GM20431 (cell line): Measurements from ENCODE around the gene FOSL1.

Source experiments
- in situ Hi-C: fragments of 300-500 bp; cut with MseI, MboI; formaldehyde crosslinking; loops from one replicate; pipeline ENCODE4 v1.15.0; 2020; ENCODE audit warnings: low sequenced_read_pairs; ENCODE audit not compliant: unreplicated experiment

Gene FOSL1

GRCh38 chr11:65920372-65920802, 20.2 kb upstream of the FOSL1 start:
- in situ Hi-C loops, result no loop called here

DNA sequence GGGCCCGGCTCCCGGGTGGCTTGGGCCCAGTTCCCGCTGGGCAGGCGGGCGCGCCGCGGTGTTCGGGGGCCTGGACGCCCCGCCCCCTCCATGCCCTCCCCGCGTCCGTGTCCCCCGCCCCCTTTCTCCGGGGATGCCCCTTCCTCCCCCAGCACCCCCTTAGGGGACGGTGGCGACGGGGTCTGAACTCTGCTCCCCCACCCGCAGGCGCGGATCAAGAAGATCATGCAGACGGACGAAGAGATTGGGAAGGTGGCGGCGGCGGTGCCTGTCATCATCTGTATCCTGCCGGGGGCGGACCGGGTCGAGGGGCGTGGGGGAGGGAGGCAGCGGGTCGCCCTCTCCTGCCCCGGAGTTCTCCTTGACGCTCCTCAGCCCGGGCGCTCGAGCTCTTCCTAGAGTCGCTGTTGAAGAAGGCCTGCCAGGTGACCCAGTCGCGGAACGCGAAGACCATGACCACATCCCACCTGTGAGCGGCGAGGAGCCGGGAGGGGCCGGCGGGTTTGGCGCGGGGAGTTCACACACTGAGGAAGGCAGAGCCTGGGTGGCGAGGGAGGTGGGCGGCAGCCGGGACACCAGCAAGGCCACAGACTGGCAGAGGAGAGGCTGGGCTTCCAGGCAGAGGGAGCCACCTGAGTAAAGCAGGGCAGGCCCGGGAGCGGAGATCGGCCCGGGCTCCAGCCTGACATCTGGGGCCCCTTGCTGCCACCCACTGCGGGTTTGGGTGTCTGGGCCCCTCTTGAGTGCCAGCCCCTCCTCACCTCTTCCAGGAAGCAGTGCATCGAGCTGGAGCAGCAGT, 19.6 kb upstream of the FOSL1 start:
- in situ Hi-C loops, result no loop called here

DNA sequence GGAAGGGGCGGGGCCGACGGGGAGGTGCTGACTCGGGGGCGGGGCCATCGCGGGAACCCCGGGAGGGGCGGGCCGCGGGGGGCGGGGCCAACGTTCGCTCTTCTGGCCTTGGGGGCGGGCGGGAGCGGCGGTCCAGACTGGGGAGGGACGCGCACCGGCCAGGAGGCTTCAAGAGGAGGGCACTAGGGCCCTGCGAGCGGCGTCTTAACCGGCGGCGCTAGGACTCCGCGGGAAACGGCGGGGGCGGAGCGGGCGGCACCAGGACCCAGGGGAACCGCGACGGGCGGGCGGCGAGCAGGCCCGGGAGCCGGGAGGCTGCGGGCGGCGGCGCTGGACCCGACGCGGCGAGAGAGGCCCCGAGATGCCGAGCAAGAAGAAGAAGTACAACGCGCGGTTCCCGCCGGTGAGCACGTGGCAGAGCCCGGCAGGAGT, 19.0 kb upstream of the FOSL1 start, which contains the start of gene DRAP1:
TSS of gene DRAP1 (plus strand) at position 286 of the 432 bp plus-strand sequence. CDS start at position 362, 76 bp downstream.
- in situ Hi-C loops, result no loop called here

- in situ Hi-C loops, result no loop called here
These were observed 18.3 kb upstream of the FOSL1 start, which contains the start of gene C11orf68 for GRCh38 chr11:65918211-65919140. Gene C11orf68, minus strand, starts transcription at chr11:65919062. Its CDS starts 31 bp downstream, at chr11:65919031.

DNA sequence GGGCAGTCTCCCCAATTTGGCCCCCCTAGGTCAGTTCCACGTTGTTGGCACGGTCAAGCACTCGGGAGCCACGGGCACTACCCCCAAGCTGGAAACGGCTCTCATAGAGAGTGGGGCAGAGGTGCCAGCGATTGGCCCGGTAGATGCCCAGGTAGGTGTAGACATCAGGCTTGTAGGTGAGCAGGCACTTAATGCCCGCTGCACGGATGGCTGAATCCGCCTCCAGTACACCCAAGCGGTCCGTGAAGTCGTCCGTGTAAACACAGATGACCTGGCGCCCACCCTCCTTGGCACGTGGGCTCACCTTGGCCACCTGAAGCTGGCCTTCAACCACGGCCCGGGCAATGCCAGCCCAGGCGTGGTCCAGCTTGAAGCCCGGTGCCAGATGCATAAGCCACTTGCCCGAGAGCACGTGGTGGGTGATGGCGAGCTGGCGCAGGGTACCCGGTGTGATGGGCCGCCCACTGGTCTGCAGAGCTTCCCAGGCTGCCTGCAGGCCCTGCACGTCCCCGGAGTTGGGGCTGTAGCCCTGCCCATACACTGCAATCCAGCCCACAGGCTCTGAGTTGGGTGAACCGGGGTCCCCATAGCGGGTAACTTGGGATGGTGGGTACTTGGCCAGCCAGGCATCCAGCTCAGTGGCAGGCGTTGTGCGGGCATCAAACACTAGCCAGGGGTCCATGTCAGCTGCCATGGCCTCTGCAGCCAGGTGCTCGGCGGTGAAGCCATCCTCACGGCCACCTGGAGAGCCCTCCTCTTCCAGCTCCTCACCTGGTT, 17.4 kb upstream of the FOSL1 start:
- in situ Hi-C loops, result no loop called here

DNA sequence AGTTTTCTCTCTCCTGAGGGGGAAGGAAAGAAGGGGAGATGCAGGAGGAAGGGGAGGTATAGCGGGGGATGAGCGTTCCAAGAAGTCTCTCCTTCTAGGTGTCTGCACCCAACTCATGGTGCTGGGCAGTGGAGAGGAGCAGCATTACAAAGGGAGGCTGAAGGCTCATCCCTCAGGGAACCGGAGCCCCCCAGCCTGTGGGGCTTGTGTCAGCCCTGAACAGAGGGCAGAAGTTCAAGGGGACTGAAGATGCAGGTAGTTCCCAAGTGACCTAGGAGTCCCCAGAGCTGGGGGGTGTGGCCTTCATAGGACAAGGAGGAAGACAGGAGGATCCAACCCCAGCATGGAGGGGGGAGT, 16.9 kb upstream of the FOSL1 start:
- in situ Hi-C loops, result no loop called here

- in situ Hi-C loops, result no loop called here
These were observed 16.2 kb upstream of the FOSL1 start for GRCh38 chr11:65916391-65916790.

DNA sequence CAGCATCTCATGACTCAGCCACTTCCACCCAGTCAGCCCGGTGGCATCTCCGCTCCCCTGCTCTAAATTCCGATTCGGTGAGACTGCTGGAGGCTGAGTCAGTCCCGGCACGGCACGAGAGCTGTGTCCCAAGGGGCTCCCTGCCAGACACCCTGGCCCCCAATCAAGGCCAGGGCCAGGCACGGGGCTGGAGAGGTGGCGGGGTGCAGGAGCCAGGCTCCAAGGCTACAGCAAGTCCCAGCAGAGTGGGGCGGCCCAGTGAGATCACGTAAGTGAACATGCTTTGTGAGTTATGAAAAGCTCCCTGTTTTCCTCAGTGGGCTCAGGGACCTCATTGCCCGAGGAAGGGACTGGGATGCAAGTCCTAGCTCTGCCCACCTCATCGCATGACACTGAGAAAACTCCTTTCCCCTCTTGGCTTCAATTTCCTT, 15.6 kb upstream of the FOSL1 start:
- in situ Hi-C loops, result no loop called here

DNA sequence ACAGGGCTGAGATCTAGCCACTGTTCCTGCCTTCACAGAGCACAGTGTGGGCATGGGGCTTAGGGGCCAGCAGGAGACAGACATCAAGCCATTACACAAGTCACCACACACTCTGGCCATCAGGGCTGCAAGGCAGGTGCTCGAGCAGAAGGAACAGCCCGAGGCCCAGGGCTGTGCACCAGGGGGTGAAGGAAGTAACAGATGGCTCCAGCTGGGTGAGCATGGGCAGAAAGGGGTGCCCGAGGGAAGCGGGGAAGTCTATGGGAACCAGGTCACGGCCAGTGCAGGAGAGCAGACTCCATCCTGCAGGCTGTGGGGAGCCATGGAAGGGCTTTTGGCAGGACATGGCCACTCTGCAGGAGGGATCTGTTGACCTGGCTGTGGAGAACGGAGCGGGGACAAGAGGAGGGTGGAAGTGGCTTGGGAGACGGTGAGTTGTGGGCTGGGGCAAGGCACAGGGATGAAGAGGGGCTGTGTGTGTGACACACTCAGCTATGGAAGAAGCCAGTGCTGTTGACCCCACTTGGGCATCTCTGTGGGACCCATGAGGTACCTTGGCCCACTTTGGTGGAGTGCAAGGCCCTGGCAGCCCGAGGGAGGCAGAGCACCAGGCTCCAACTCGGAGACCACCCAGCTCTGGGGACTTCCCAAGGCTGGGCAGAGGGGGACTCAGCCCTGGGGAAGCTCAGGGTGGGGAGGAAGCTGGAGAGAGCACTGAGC, 15.1 kb upstream of the FOSL1 start:
- in situ Hi-C loops, result no loop called here

GRCh38 chr11:65912845-65913244, 12.7 kb upstream of the FOSL1 start:
- in situ Hi-C loops, result no loop called here

DNA sequence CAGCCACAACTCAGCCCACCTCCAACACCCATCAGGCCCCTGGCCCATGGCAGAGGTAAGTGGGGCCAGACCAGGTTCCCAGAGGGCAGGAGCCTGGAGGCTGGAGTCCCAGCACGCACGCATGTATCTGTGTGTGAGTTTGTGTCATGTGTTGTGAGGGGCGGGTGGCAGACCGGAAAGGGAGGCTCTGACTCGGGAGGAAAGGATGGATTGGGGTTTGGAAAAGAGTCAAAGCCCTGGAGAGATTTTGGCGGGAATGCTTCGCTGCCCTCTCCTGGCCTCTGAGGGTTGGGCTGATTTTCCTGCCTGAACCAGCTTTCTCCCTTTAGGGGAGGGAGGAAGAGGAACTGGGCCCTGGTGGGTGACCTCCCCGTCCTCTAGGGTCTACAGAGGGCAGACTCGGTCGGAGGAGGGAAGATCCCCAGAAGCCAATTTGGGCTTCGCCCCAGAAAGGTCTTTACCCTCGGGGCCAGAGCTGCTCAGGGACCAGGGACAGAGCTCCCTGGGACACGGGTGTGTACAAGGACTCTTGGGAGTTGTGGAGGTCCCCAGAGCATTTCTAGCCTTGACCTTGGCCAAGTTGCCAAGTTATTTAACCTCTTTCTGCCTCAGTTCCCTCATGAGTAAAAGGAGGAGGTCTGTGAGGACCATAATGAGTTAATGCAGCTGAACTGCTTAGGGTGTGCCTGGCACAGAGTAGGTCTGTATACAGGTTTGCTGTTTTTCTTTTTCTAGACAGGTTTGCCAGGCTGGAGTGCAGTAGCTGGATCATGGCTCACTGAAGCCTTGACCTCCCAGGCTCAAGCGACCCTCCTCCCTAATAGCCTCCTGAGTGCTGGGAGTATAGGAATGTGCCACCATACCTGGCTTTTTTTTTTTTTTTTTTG, 11.7 kb upstream of the FOSL1 start:
- in situ Hi-C loops, result no loop called here

DNA sequence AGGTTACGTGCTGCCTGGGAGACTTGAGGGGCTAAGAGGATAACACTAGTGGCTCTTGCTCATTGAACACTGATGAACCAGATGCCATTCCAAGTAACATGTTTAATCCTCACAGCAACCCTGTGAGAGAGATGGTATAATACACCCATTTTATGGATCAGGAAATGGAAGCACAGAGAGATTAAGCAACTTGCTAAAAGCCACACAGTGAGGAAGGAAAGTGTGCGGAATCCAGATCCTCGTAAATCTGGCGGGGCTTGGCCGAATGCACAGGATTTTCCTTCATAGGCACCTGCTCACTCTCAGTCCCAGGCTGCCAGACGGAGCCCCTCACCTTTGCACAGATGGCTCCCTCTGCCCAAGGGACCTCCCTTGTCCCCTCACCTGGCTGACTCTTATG, 7.7 kb upstream of the FOSL1 start:
- in situ Hi-C loops, result no loop called here

DNA sequence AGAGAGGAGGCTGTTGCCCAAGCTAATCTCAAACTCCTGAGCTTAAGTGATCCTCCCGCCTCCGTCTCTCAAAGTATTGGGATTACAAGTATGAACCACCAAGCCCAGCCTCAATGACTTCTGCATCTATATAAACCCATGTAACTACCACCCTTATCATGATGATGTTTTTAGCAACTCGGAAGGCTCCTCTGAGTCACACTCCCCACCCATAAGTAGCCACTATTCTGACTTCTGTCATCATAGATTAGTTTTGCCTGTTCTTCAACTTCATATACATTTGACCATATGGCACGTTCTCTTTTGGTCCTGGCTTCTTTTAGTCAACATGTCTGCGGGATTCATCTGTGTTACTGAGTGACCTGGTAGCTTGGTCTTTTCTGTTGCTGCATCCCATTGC, 6.4 kb upstream of the FOSL1 start:
- in situ Hi-C loops, result no loop called here

DNA sequence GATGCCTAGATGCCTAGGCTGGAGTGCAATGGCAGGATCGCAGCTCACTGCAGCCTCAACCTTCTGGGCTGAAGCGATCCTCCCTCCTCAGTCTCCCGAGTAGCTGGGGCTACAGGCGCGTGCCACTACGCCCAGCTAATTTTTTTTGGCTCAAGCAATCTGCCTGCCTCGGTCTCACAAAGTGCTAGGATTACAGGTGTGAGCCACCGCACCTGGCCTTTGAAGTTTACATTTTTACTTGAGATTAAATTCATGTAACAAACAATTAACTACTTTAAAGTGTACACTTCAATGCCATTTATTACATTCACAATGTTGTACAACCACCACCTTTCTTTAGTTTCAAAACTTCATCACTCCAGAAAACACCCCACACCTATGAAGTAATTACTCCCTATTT, 3.5 kb upstream of the FOSL1 start:
- in situ Hi-C loops, result no loop called here

DNA sequence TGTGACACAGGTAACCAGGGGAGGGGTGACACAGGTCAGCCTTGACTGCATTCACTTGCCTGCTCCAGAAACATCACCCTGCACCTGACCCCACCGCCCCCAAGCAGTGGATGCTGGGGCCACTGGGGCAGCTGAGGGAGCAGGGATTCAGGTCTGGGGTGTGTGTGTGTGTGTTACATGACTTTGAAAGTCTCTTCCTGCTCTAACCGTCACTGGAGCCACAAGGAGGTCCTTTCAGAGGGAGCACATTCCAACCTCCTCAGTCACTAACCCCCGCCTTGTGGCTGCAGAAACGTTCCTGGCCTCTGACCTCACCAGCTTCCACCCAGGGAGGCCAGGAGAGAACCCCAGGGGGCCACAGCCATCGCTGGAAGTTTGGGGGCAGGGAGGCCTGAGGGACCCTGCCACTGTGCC, 2.9 kb upstream of the FOSL1 start:
- in situ Hi-C loops, result no loop called here

GRCh38 chr11:65900899-65901180, 652 bp upstream of the FOSL1 start:
- in situ Hi-C loops, result no loop called here

GRCh38 chr11:65899356-65900124, 648 bp downstream of the FOSL1 start:
- in situ Hi-C loops, result no loop called here
